ENCODE data around the gene TARBP1.
A peak's percentile ranks its signal among the peaks of the same experiment; 100 is the strongest.
"Not testable (repeated sequence)": the region's sequence is repeated elsewhere in the genome, so short reads cannot be mapped to it uniquely, and the experiment has no call there.

The TARBP1 gene

DNA sequence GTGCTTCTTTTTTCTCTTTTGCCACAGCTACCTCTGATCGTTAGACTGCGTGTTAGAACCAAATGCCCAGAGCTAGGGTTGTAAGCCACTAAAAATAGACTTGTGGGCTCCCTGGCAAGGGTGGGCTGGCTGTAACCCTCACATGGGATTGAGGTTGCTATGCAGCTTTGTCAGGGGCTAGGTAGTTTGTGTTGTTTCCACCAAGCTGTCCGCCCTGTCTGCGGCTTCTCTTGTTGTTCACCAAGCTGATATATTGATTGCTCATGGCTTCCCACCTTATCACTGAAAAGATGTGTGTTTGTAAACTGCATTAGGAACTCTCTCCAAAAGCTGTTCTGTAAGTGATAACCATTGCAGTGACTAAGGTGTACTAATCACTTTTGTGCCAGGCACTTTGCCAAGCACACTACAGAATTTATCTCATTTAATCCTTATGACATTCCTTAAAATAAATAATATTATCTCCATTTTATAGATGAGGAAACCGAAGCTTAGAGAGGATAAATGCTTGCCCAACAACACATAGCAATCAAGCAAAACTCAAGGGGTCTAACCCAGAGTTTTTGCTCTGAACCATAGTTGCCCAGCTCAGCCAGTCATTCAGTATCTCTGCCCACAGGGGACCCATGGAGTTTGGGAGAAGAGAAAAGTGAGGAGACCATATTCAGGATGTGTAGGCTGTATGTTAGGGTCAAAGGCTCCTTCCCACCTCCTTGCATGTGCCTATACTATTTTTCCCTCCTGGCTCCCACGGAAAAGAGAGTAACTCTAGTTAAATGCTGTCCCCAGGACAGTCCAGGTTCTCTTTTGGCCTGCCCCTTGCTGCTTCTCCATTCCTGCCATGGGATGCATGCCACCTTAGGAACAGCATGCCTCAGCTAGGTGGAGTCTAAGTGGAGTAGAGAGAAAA, 42.2 kb upstream of the TARBP1 start:
- no peaks in the 10 kb centered on the region for H3K27me3 ChIP-seq (ENCODE audit: insufficient read depth, low read length)
- no peaks in the 10 kb centered on the region for H3K79me2 ChIP-seq (ENCODE audit: insufficient read depth, low read length)
- H3K4me3 ChIP-seq (ENCODE audit: low read depth, low read length, poor library complexity, severe bottlenecking) = no peak overlapping the region
- no peaks in the 10 kb centered on the region for H3F3A ChIP-seq (ENCODE audit: insufficient read depth, low read length)
- no peaks in the 10 kb centered on the region for H3K9me3 ChIP-seq (ENCODE audit: low read length)
- H3K9ac ChIP-seq (ENCODE audit: low read length) = no peak overlapping the region
- H3K27ac ChIP-seq (ENCODE audit: low read depth, low read length, poor library complexity, severe bottlenecking) = peak overlapping the region; percentile 53
- H3K9me2 ChIP-seq (ENCODE audit: low read depth, low read length) = no peaks in the 10 kb centered on the region
- TF ChIP-seq, protein P1, sequence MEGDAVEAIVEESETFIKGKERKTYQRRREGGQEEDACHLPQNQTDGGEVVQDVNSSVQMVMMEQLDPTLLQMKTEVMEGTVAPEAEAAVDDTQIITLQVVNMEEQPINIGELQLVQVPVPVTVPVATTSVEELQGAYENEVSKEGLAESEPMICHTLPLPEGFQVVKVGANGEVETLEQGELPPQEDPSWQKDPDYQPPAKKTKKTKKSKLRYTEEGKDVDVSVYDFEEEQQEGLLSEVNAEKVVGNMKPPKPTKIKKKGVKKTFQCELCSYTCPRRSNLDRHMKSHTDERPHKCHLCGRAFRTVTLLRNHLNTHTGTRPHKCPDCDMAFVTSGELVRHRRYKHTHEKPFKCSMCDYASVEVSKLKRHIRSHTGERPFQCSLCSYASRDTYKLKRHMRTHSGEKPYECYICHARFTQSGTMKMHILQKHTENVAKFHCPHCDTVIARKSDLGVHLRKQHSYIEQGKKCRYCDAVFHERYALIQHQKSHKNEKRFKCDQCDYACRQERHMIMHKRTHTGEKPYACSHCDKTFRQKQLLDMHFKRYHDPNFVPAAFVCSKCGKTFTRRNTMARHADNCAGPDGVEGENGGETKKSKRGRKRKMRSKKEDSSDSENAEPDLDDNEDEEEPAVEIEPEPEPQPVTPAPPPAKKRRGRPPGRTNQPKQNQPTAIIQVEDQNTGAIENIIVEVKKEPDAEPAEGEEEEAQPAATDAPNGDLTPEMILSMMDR (IDR thresholded peaks at IDR 0.05; ENCODE audit: low read length) = no peak
- TF ChIP-seq EZH2 (IDR thresholded peaks at IDR 0.05; ENCODE audit: borderline replicate concordance, low read length) = no peak
- no peaks in the 10 kb centered on the region for H3K36me3 ChIP-seq (ENCODE audit: insufficient read depth, low read length)
- H4K20me1 ChIP-seq (ENCODE audit: insufficient read depth, low read length) = no peaks in the 10 kb centered on the region
- no peak overlapping the region for H2AFZ ChIP-seq (ENCODE audit: low read length)
- no peak overlapping the region for H3K4me2 ChIP-seq (ENCODE audit: low read length)
- peaks cover 63% of the 10 kb centered on the region for H3K4me1 ChIP-seq (ENCODE audit: insufficient read depth, low read length, severe bottlenecking)

DNA sequence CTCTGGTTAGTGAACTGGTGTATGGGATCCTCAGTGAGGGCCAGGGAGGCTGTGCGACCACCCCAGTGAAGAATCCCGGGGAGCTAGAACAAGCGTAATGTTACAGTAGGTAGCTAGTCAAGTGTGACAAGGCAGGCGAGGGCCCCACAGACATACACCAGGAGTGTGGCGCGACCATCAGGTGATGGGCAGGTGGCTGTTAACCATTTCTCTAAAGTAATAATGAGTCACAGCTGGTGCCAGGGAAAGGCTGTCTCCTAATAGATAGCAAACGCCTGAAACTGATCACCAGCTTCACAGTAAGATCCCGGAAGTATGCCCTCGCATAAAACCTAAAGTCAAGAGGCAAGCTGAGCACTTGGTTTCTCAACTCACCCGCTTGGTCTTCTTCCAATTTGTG, 40.5 kb upstream of the TARBP1 start:
- H3K79me2 ChIP-seq (ENCODE audit: insufficient read depth, low read length) = no peaks in the 10 kb centered on the region
- H3K36me3 ChIP-seq (ENCODE audit: insufficient read depth, low read length) = no peaks in the 10 kb centered on the region
- no peak for TF ChIP-seq EZH2 (IDR thresholded peaks at IDR 0.05; ENCODE audit: borderline replicate concordance, low read length)
- TF ChIP-seq, protein P1 (IDR thresholded peaks at IDR 0.05; ENCODE audit: low read length) = no peak
- no peaks in the 10 kb centered on the region for H3K9me2 ChIP-seq (ENCODE audit: low read depth, low read length)
- no peak overlapping the region for H2AFZ ChIP-seq (ENCODE audit: low read length)
- H3K4me2 ChIP-seq (ENCODE audit: low read length) = peak overlapping the region; percentile 39; the same call in 1 of the 2 replicates
- H3K4me3 ChIP-seq (ENCODE audit: low read depth, low read length, poor library complexity, severe bottlenecking) = no peak overlapping the region
- peaks cover 58% of the 10 kb centered on the region for H3K4me1 ChIP-seq (ENCODE audit: insufficient read depth, low read length, severe bottlenecking)
- H3K27ac ChIP-seq (ENCODE audit: low read depth, low read length, poor library complexity, severe bottlenecking) = peak overlapping the region; percentile 44
- no peaks in the 10 kb centered on the region for H3K9me3 ChIP-seq (ENCODE audit: low read length)
- no peak overlapping the region for H3K9ac ChIP-seq (ENCODE audit: low read length)
- no peaks in the 10 kb centered on the region for H3K27me3 ChIP-seq (ENCODE audit: insufficient read depth, low read length)
- H4K20me1 ChIP-seq (ENCODE audit: insufficient read depth, low read length) = no peaks in the 10 kb centered on the region
- H3F3A ChIP-seq (ENCODE audit: insufficient read depth, low read length) = no peaks in the 10 kb centered on the region

- Histone ChIP-seq H3F3A (ENCODE audit: insufficient read depth, low read length) (no peaks in the 10 kb centered on the region), H3K9me2 (ENCODE audit: low read depth, low read length) (no peaks in the 10 kb centered on the region), H2AFZ (ENCODE audit: low read length) (no peak overlapping the region), H3K36me3 (ENCODE audit: insufficient read depth, low read length) (no peaks in the 10 kb centered on the region), H3K4me3 (ENCODE audit: low read depth, low read length, poor library complexity, severe bottlenecking) (no peak overlapping the region), H3K9ac (ENCODE audit: low read length) (no peak overlapping the region), H3K4me2 (ENCODE audit: low read length) (no peak overlapping the region), H3K27me3 (ENCODE audit: insufficient read depth, low read length) (no peaks in the 10 kb centered on the region), H3K79me2 (ENCODE audit: insufficient read depth, low read length) (no peaks in the 10 kb centered on the region), H3K27ac (ENCODE audit: low read depth, low read length, poor library complexity, severe bottlenecking) (no peak overlapping the region), H3K4me1 (ENCODE audit: insufficient read depth, low read length, severe bottlenecking) (peaks cover 55% of the 10 kb centered on the region), H4K20me1 (ENCODE audit: insufficient read depth, low read length) (no peaks in the 10 kb centered on the region), H3K9me3 (ENCODE audit: low read length) (no peaks in the 10 kb centered on the region)
- no peak for TF ChIP-seq EZH2 (IDR thresholded peaks at IDR 0.05; ENCODE audit: borderline replicate concordance, low read length)
- TF ChIP-seq, protein P1 (IDR thresholded peaks at IDR 0.05; ENCODE audit: low read length) = no peak
Observed at GRCh38 chr1:234518876-234519275, 39.9 kb upstream of the TARBP1 start.

DNA sequence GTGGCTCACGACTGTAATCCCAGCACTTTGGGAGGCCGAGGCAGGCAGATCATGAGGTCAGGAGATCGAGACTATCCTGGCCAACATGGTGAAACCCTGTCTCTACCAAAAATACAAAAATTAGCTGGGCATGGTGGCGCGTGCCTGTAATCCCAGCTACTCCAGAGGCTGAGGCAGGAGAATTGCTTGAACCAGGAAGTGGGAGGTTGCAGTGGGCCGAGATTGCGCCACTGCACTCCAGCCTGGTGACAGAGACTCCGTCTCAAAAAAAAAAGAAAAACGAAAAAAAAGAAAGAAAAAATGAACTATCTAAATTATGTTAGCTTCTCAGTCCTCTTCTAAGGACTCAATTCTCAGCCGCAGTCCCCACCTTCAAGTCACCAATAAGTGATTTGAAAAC, 39.1 kb upstream of the TARBP1 start:
- not testable (repeated sequence) for H3K4me2 ChIP-seq (ENCODE audit: low read length); H3K9me2 ChIP-seq (ENCODE audit: low read depth, low read length); H3K27me3 ChIP-seq (ENCODE audit: insufficient read depth, low read length); H3K4me3 ChIP-seq (ENCODE audit: low read depth, low read length, poor library complexity, severe bottlenecking); H3K9ac ChIP-seq (ENCODE audit: low read length); H2AFZ ChIP-seq (ENCODE audit: low read length); H3K36me3 ChIP-seq (ENCODE audit: insufficient read depth, low read length); H3K9me3 ChIP-seq (ENCODE audit: low read length); H3F3A ChIP-seq (ENCODE audit: insufficient read depth, low read length); H3K79me2 ChIP-seq (ENCODE audit: insufficient read depth, low read length); H3K27ac ChIP-seq (ENCODE audit: low read depth, low read length, poor library complexity, severe bottlenecking); H4K20me1 ChIP-seq (ENCODE audit: insufficient read depth, low read length)
- peaks cover 47% of the 10 kb centered on the region for H3K4me1 ChIP-seq (ENCODE audit: insufficient read depth, low read length, severe bottlenecking)
